ENCODE measurements around the gene PLAU.

GRCh38 chr10:73926152-73926764 is 15.3 kb downstream of the PLAU start:
- TF ChIP-seq CTCF (IDR thresholded peaks at IDR 0.05; ENCODE audit: extremely low read depth in 1 of 2, insufficient read depth in 1 of 2, low read depth in 1 of 2, low read length in 2 of 2), result no peak
- TF ChIP-seq MYC (IDR thresholded peaks at IDR 0.05; ENCODE audit: low read depth, low read length), result no peak
- no peak for TF ChIP-seq MAX (IDR thresholded peaks at IDR 0.05; ENCODE audit: insufficient read depth, insufficient read length)
- TF ChIP-seq POLR2AphosphoS5 (IDR thresholded peaks at IDR 0.05; ENCODE audit: insufficient read depth, low read depth, low read length), result no peak
- TF ChIP-seq EZH2 (IDR thresholded peaks at IDR 0.05; ENCODE audit: borderline replicate concordance, low read depth, low read length, severe bottlenecking), result no peak
- no peak for TF ChIP-seq POLR2A (IDR thresholded peaks at IDR 0.05; ENCODE audit: low read depth, low read length)
